K562 treated with DMSO at 1 percent for 4 hours (cell line): Measurements from ENCODE around the gene SSBP1. TPM values are rescaled to one million over a fixed set of nuclear protein-coding genes. Genes with fewer than 3 reads are reported as not detected.

ENCODE experiments used
- total RNA-seq: library from RNA; unstranded; fragments of 300-600 nt; gene quantifications from 2 replicates; pipeline ENCODE4 v1.2.3, GENCODE V29; 2022; ENCODE audit not compliant: insufficient read depth

SSBP1 gene
- total RNA-seq: 212 and 245 TPM in 2 replicates

GRCh38 chr7:141737836-141738591 lies at the start of gene SSBP1:
Gene SSBP1, plus strand, starts transcription at chr7:141738358. Its CDS starts 809 bp downstream, at chr7:141739167.

GRCh38 chr7:141702047-141702567 lies 36.1 kb upstream of the SSBP1 start, which contains the start of gene DENND11:
Gene DENND11, minus strand, starts transcription at chr7:141702166. Its CDS starts 13 bp downstream, at chr7:141702153.

GRCh38 chr7:141708351-141708750 lies 29.8 kb upstream of the SSBP1 start, which contains the start of gene WEE2:
Gene WEE2, plus strand, starts transcription at chr7:141708353. Its CDS starts 406 bp downstream, at chr7:141708759.

GRCh38 chr7:141763797-141764196 lies 25.6 kb downstream of the SSBP1 start, which contains the start of gene TAS2R3:
Gene TAS2R3, plus strand, starts transcription at chr7:141764097. Its CDS starts 62 bp downstream, at chr7:141764159.

GRCh38 chr7:141776374-141776773 lies 38.2 kb downstream of the SSBP1 start, which contains the start of gene TAS2R4:
Gene TAS2R4, plus strand, starts transcription at chr7:141776674. Its CDS starts 1,815 bp downstream, at chr7:141778489.

GRCh38 chr7:141789917-141790316 lies 51.8 kb downstream of the SSBP1 start, which contains the start of gene TAS2R5:
Gene TAS2R5, plus strand, starts transcription at chr7:141790217. Its CDS starts 145 bp downstream, at chr7:141790362.

Other genes with a start within 250 kb of the SSBP1 start
- gene AGK, start 186.9 kb upstream of the SSBP1 start, total RNA-seq: 26.4 and 27.7 TPM in 2 replicates
- gene DENND11, start 36.2 kb upstream of the SSBP1 start, total RNA-seq: 0.22 and 0.35 TPM in 2 replicates
- not detected in 2 replicates for gene WEE2, start 30.0 kb upstream of the SSBP1 start, total RNA-seq
- gene TAS2R3, start 25.7 kb downstream of the SSBP1 start, total RNA-seq: not detected in 2 replicates
- gene TAS2R4, start 38.3 kb downstream of the SSBP1 start, total RNA-seq: 0.42 TPM in 1 of 2 replicates, not detected in the other
- gene TAS2R5, start 51.9 kb downstream of the SSBP1 start, total RNA-seq: 1.1 and 2.3 TPM in 2 replicates
- gene PRSS37, start 103.1 kb downstream of the SSBP1 start, total RNA-seq: not detected in 2 replicates
- gene OR9A4, start 178.0 kb downstream of the SSBP1 start, total RNA-seq: not detected in 2 replicates
- gene CLEC5A, start 208.6 kb downstream of the SSBP1 start, total RNA-seq: not detected in 2 replicates
- gene TAS2R38, start 235.4 kb downstream of the SSBP1 start, total RNA-seq: not detected in 2 replicates